Astrocyte of the spinal cord (primary cell): ENCODE data around the gene RCN2.
A peak's percentile ranks its signal among the peaks of the same experiment; 100 is the strongest.
"Not testable (repeated sequence)": the region's sequence is repeated elsewhere in the genome, so short reads cannot be mapped to it uniquely, and the experiment has no call there.

Source experiments
- DNase-seq: peaks from one replicate; pipeline ENCODE4 v3.0.0; 2011; ENCODE audit warnings: low read depth, low spot score
- H3K4me3 ChIP-seq: 2 replicates; pipeline ENCODE4 v1.5.1; 2011; ENCODE audit warnings: low read depth, mild to moderate bottlenecking, low read length, moderate library complexity
- CTCF ChIP-seq: IDR thresholded peaks from 2 replicates; pipeline ENCODE4 v1.5.1; 2012; ENCODE audit warnings: low read depth, mild to moderate bottlenecking, low read length, inconsistent platforms
- in situ Hi-C: cut with HindIII; loops from 2 replicates; pipeline ENCODE4 v1.10.0; 2017; ENCODE audit warnings: low sequenced_read_pairs

RCN2 gene

DNA sequence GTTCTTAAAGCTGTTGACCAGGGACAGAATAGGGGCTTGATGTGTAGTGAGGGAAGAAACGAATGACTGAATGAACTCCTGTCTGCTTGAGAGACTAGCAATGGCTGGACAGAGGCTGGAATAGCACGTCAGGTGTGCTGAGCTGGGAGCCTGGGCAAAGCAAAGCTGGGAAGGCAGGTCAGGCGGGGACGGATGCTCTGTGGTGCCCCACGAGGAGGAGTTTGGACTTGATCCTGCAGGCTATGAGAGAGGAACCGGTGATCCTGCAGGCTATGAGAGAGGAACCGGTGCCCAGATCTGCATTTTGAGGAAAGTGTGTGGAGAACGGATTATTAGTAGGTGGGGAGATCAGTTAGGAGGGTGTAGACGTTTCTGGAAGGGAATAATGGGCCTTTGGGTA, 32.0 kb downstream of the RCN2 start:
- in situ Hi-C loops: no loop called here
- H3K4me3 ChIP-seq: no peak overlapping the region
- no peak for DNase-seq
- no peak for TF ChIP-seq CTCF

GRCh38 chr15:76964157-76964556, 32.6 kb downstream of the RCN2 start:
- no peak overlapping the region for H3K4me3 ChIP-seq
- TF ChIP-seq CTCF: no peak
- no peak for DNase-seq
- in situ Hi-C loops: no loop called here

DNA sequence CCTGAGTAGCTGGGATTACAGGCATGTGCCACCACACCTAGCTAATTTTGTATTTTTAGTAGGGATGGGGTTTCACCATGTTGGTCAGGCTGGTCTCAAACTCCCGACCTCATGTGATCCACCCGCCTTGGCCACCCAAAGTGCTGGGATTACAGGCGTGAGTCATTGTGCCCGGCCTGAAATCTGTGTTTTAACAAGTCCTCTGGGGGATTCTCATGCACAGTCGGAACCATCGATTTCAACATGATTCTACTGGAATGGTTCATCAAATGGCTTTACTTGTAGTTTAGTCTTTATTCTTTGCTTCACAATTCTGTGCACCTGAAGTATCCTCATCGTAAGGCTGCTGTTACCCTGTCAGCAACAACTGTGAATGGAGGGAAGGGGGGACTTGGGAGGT, 34.5 kb downstream of the RCN2 start:
- DNase-seq, H3K4me3 ChIP-seq, in situ Hi-C loops: not testable (repeated sequence)

- no peak for TF ChIP-seq CTCF
- no peak overlapping the region for H3K4me3 ChIP-seq
- in situ Hi-C loops: no loop called here
- no peak for DNase-seq
Observed at GRCh38 chr15:76967067-76967466, 35.5 kb downstream of the RCN2 start.

DNA sequence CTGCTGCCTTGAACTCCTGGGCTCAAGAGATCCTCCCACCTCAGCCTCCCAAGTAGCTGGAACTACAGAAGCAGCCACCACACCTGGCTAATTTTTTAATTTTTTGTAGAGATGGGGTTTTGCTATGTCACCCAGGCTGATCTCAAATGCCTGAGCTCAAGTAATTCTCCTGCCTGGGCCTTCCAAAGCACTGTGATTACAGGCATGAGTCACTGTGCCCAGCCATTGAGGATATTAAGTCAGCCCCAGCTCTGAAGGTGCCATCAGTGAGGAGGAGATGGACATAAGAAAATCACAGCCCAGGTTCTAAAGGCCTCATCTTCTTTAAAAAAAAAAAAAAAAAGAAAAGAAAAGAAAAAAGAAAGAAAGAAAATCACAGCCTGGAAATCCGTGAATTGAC, 36.8 kb downstream of the RCN2 start:
- DNase-seq: no peak
- in situ Hi-C loops: no loop called here
- H3K4me3 ChIP-seq: no peak overlapping the region
- TF ChIP-seq CTCF: no peak

DNA sequence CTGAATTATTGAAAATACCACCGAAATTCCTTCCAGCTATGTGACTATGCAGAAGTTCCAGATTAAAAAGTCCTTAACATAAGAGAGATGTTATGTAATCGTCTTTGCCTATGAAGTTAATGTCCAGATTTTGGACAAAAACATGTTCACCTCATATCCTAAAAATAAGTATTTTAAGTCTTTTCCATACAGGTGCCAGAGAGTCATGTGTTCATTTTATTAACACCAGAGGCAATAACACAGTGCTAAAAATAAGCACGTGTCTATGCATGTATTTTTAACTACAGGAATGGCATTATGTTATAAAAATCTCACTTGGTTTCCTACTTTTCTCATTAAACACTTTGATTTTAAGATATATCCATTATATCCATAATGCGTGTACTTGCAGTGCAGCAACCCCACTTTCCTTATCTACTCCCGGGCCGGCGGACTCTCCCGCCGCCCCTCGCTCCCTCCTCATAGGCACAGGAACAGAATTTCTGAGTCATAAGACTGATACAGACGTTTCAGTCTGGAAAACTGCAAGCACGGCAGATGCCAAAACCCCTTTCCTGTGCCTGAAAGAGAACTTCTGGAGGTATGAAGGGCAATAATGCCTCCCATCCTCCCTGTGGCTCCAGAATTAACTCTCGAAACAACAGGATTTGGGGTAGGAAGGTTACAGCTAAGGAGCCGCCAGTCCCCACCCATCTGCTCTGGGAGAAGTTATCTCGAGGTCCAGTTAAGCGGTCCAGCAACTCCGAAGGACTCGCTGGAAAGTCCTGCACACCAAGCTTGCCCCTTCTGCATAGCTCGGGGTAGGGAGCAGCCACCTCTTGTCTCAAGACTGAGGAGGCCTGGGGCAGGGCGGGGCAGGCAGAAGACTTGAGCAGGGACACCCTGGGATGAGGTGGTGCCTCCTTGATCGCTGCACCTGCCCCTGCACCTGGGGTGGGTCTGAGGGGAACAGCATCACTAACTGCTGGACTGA, 41.1 kb downstream of the RCN2 start:
- TF ChIP-seq CTCF: no peak
- no peak for DNase-seq
- in situ Hi-C loops: no loop called here
- H3K4me3 ChIP-seq: no peak overlapping the region

- H3K4me3 ChIP-seq: no peak overlapping the region
- TF ChIP-seq CTCF: peak; percentile 63
- in situ Hi-C loops: no loop called here
- DNase-seq: no peak
Observed at GRCh38 chr15:76973362-76973743, 41.8 kb downstream of the RCN2 start.
